Natural killer cell (primary cell): ENCODE measurements around the gene HMGCL. TPM values are rescaled to one million over a fixed set of nuclear protein-coding genes. Genes with fewer than 3 reads are reported as not detected.

Experiments
- ATAC-seq, 3 donors: fragments of 150-1000 bp in 2 of 3; fragments of 200-7000 bp in 1 of 3; cut with Tn5 transposase; 1 replicate in 1 of 3; 2 replicates in 2 of 3; pipeline ENCODE4 v1.10.0; 2021; ENCODE audit warnings: mild to moderate bottlenecking in 2 of 3, moderate library complexity in 2 of 3
- DNase-seq, 2 donors: peaks; one replicate each; pipeline versions ENCODE4 v3.0.0 to v3.0.0-alpha.2; 2013 to 2021; ENCODE audit warnings: mixed read lengths in 1 of 2
- H3K27ac ChIP-seq: one replicate; pipeline ENCODE4 v1.5.1; 2013; ENCODE audit warnings: mild to moderate bottlenecking, low read length
- H3K27me3 ChIP-seq: one replicate; pipeline ENCODE4 v1.6.1; 2013; ENCODE audit warnings: low read length; ENCODE audit not compliant: control insufficient read depth, insufficient read depth
- H3K36me3 ChIP-seq: one replicate; pipeline ENCODE4 v1.6.1; 2013; ENCODE audit warnings: low read length; ENCODE audit not compliant: control insufficient read depth, insufficient read depth
- H3K4me1 ChIP-seq: one replicate; pipeline ENCODE4 v1.6.1; 2013; ENCODE audit warnings: low read length; ENCODE audit not compliant: control insufficient read depth, insufficient read depth
- H3K4me3 ChIP-seq: one replicate; pipeline ENCODE4 v1.5.1; 2013; ENCODE audit warnings: low read length
- H3K9me3 ChIP-seq: one replicate; pipeline ENCODE4 v1.6.1; 2013; ENCODE audit warnings: low read length; ENCODE audit not compliant: control insufficient read depth, insufficient read depth
- H3K27ac Mint-ChIP-seq, 2 donors: one replicate each; pipeline ENCODE4 v1.8.0; 2022; ENCODE audit warnings: mild to moderate bottlenecking in 2 of 2, mixed read lengths in 2 of 2, moderate library complexity in 1 of 2
- H3K27me3 Mint-ChIP-seq, 2 donors: one replicate each; pipeline ENCODE4 v1.8.0; 2022; ENCODE audit warnings: low read depth in 2 of 2, mixed read lengths in 2 of 2
- H3K36me3 Mint-ChIP-seq: one replicate; pipeline ENCODE4 v1.8.0; 2022; ENCODE audit warnings: mixed read lengths
- H3K4me1 Mint-ChIP-seq, 2 donors: one replicate each; pipeline ENCODE4 v1.8.0; 2022; ENCODE audit warnings: mixed read lengths in 2 of 2
- H3K4me3 Mint-ChIP-seq: one replicate; pipeline ENCODE4 v1.8.0; 2022; ENCODE audit warnings: mild to moderate bottlenecking, moderate library complexity, mixed read lengths
- H3K9me3 Mint-ChIP-seq, 2 donors: one replicate each; pipeline ENCODE4 v1.8.0; 2022; ENCODE audit warnings: mixed read lengths in 2 of 2
- WGBS: methylation state at CpG from one replicate; pipeline ENCODE4 v1.1.7; 2013; ENCODE audit warnings: missing lambda C conversion rate; ENCODE audit not compliant: insufficient coverage; 5-methylcytosine and 5-hydroxymethylcytosine counted together
- intact Hi-C: fragments of 100-400 bp; cut with micrococcal nuclease; formaldehyde crosslinking; loops from one replicate; pipeline ENCODE4 v1.14.2; 2022
- total RNA-seq, 4 donors: library from RNA; stranded (reverse); fragments of 120-200 nt in 1 of 4; gene quantifications; one replicate each; pipeline versions ENCODE4 v1.2.3 to v1.2.4, GENCODE V29; 2013 to 2022
- TF ChIP-seq, protein P1 (sequence below): fragments of 200-600 bp; IDR thresholded peaks from one replicate; pipeline ENCODE4 v1.8.0; 2022; ENCODE audit warnings: antibody characterized with exemption

HMGCL gene
- total RNA-seq, 3 donors from 2014 or later (not counting 1 experiment from before 2014, with no cell fraction given), result 16.8 to 26.9 (median 17.0) TPM

DNA sequence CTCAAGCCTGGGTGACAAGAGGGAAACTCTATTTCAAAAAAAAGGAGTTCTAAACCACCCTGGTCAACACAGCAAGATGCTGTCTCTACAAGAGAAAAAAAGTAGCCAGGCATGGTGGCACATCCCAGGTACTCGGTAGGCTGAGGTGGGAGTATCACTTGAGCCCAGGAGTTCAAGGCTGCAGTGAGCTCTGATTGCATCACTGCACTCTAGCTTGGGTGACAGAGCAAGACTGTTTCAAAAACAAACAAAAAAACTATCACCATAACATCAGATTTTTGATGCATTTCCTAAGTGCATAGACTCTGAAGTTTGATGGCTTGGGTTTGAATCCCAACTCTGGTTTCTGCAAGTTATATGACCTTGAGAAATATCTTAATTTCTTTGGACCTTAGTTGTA is 72.3 kb downstream of the HMGCL start:
- peaks cover 36% of the 10 kb centered on the region for H3K36me3 Mint-ChIP-seq
- peaks cover 18 to 19% of the 10 kb centered on the region in 2 donors for H3K4me1 Mint-ChIP-seq
- H3K4me3 Mint-ChIP-seq, result no peak overlapping the region
- intact Hi-C loops, result no loop called here
- H3K27me3 ChIP-seq, result no peaks in the 10 kb centered on the region
- H3K9me3 Mint-ChIP-seq, result no peaks in the 10 kb centered on the region
- H3K9me3 ChIP-seq, result no peaks in the 10 kb centered on the region
- no peak overlapping the region for H3K27ac Mint-ChIP-seq
- H3K27ac ChIP-seq, result no peak overlapping the region
- peaks cover 75% of the 10 kb centered on the region for H3K36me3 ChIP-seq
- WGBS, result 100% methylated on average over 1 of the region's 1 CpG
- DNase-seq, result no peak
- no peak for ATAC-seq
- H3K4me3 ChIP-seq, result no peak overlapping the region
- TF ChIP-seq, protein P1, sequence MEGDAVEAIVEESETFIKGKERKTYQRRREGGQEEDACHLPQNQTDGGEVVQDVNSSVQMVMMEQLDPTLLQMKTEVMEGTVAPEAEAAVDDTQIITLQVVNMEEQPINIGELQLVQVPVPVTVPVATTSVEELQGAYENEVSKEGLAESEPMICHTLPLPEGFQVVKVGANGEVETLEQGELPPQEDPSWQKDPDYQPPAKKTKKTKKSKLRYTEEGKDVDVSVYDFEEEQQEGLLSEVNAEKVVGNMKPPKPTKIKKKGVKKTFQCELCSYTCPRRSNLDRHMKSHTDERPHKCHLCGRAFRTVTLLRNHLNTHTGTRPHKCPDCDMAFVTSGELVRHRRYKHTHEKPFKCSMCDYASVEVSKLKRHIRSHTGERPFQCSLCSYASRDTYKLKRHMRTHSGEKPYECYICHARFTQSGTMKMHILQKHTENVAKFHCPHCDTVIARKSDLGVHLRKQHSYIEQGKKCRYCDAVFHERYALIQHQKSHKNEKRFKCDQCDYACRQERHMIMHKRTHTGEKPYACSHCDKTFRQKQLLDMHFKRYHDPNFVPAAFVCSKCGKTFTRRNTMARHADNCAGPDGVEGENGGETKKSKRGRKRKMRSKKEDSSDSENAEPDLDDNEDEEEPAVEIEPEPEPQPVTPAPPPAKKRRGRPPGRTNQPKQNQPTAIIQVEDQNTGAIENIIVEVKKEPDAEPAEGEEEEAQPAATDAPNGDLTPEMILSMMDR, result no peak
- H3K4me1 ChIP-seq, result no peaks in the 10 kb centered on the region
- H3K27me3 Mint-ChIP-seq, result no peaks in the 10 kb centered on the region

Other genes with a start within 250 kb of the HMGCL start
- 100 to 1,000 TPM; 609 to 795 (median 740) TPM for gene RPL11, start 133.6 kb downstream of the HMGCL start, total RNA-seq
- gene ELOA, start 82.0 kb downstream of the HMGCL start, total RNA-seq, result 10 to 100 TPM; 28.7 to 48.2 (median 36.9) TPM
- gene PITHD1, start 47.0 kb downstream of the HMGCL start, total RNA-seq, result 10 to 100 TPM; 73.2 to 84.1 (median 77.7) TPM
- gene LYPLA2, start 34.3 kb downstream of the HMGCL start, total RNA-seq, result 10 to 100 TPM; 70.6 to 84.5 (median 73.3) TPM
- gene GALE, start 24.7 kb downstream of the HMGCL start, total RNA-seq, result 10 to 100 TPM; 12.8 to 20.3 (median 14.6) TPM
- 10 to 100 TPM in 2 of 3 donors, 1 to 10 TPM in 1; 6.8 to 12.5 (median 11.9) TPM for gene FUCA1, start 42.9 kb upstream of the HMGCL start, total RNA-seq
- gene CNR2, start 87.9 kb upstream of the HMGCL start, total RNA-seq, result 10 to 100 TPM in 1 of 3 donors, 1 to 10 TPM in 2; 5.3 to 12.0 (median 6.1) TPM
- 100 to 1,000 TPM; 124 to 205 (median 180) TPM for gene PNRC2, start 134.4 kb upstream of the HMGCL start, total RNA-seq
- gene SRSF10, start 154.9 kb upstream of the HMGCL start, total RNA-seq, result 100 to 1,000 TPM; 221 to 281 (median 237) TPM